IgD-negative memory B cell (primary cell): ENCODE results near the gene UBE2N. TPM values are rescaled to one million over a fixed set of nuclear protein-coding genes. Genes with fewer than 3 reads are reported as not detected.
"Not testable (repeated sequence)": the region's sequence is repeated elsewhere in the genome, so short reads cannot be mapped to it uniquely, and the experiment has no call there.

Source experiments
- H3K27ac Mint-ChIP-seq, 3 donors: one replicate each; pipeline ENCODE4 v1.8.0; 2020 to 2022; ENCODE audit warnings: mild to moderate bottlenecking in 3 of 3, mixed read lengths in 3 of 3, moderate library complexity in 1 of 3
- H3K27me3 Mint-ChIP-seq: one replicate; pipeline ENCODE4 v1.8.0; 2021; ENCODE audit warnings: mixed read lengths
- H3K36me3 Mint-ChIP-seq: one replicate; pipeline ENCODE4 v1.8.0; 2020; ENCODE audit warnings: mild to moderate bottlenecking, mixed read lengths
- H3K4me1 Mint-ChIP-seq, 3 donors: one replicate each; pipeline ENCODE4 v1.8.0; 2020 to 2022; ENCODE audit warnings: mixed read lengths in 3 of 3, mild to moderate bottlenecking in 1 of 3
- H3K4me3 Mint-ChIP-seq, 4 donors: one replicate each; pipeline ENCODE4 v1.8.0; 2020 to 2022; ENCODE audit warnings: mild to moderate bottlenecking in 4 of 4, mixed read lengths in 4 of 4, moderate library complexity in 3 of 4
- H3K9me3 Mint-ChIP-seq, 3 donors: one replicate each; pipeline ENCODE4 v1.8.0; 2020 to 2021; ENCODE audit warnings: mixed read lengths in 3 of 3, mild to moderate bottlenecking in 1 of 3
- polyA plus RNA-seq: library from polyadenylated mRNA; unstranded; fragments of 300-500 nt; fragmentation: Illumina TruSeq; gene quantifications from one replicate; pipeline ENCODE4 v1.2.3, GENCODE V29; 2021

UBE2N gene
- polyA plus RNA-seq, 1 donor from 2014 or later: 245 TPM

DNA sequence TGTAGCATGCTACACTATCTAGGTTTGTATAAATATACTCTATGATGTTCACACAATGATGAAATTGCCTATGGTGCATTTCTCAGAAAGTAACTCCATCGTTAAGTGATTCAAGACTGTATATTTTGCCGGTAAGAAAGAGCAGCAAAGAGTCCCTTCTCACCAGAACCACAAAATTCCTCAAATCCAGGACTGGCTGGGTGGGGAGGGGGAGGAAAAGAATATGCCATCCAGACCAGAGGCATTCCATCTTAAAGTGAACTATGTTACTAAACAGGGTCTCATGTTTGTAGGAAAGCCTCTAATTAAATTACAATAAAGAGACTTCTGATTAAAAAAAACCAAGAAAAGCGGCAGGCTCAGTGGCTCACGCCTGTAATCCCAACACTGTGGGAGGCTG lies 11.5 kb downstream of the UBE2N start:
- peaks cover 53 to 64% (median 63%) of the 10 kb centered on the region in 3 donors for H3K4me1 Mint-ChIP-seq
- peak overlapping the region in 3 of 4 donors; percentile 0 to 67 (median 33) for H3K4me3 Mint-ChIP-seq
- peak overlapping the region in 2 of 3 donors; percentile 31 to 89 for H3K27ac Mint-ChIP-seq
- peaks cover 2% of the 10 kb centered on the region for H3K36me3 Mint-ChIP-seq
- H3K9me3 Mint-ChIP-seq: no peaks in the 10 kb centered on the region
- H3K27me3 Mint-ChIP-seq: no peaks in the 10 kb centered on the region

DNA sequence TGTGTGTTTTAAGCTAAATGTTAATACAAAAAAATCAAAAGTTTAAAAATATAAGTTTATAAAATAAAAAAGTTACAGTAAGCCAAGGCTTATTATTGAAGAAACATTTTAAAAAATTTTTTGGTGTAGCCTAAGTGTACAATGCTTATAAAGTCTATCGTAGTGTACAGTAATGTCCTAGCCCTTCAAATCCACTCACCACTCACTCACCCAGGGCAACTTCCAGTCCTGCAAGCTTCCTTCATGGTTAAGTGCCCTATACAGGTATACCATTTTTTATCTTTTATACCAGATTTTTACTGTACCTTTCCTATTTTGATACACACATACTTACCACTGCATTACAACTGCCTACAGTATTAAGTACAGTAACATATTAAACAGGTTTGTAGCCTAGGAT lies 11.9 kb downstream of the UBE2N start:
- Mint-ChIP-seq H3K36me3 (peaks cover 2% of the 10 kb centered on the region), H3K9me3 (no peaks in the 10 kb centered on the region), H3K27ac (peak overlapping the region in 2 of 3 donors; percentile 31 to 93), H3K4me1 (peaks cover 55 to 68% (median 65%) of the 10 kb centered on the region in 3 donors), H3K27me3 (no peaks in the 10 kb centered on the region), H3K4me3 (peak overlapping the region in 3 of 4 donors; percentile 0 to 67 (median 33))

- H3K4me3 Mint-ChIP-seq: peak overlapping the region in 1 of 4 donors; percentile 86
Observed at GRCh38 chr12:93429448-93429847, 12.3 kb downstream of the UBE2N start.

GRCh38 chr12:93427779-93428564 lies 13.8 kb downstream of the UBE2N start:
- H3K4me1 Mint-ChIP-seq: peaks cover 61 to 72% (median 70%) of the 10 kb centered on the region in 3 donors
- H3K36me3 Mint-ChIP-seq: peaks cover 2% of the 10 kb centered on the region
- H3K9me3 Mint-ChIP-seq: no peaks in the 10 kb centered on the region
- peak overlapping the region; percentile 40 to 93 (median 72) for H3K4me3 Mint-ChIP-seq
- no peaks in the 10 kb centered on the region for H3K27me3 Mint-ChIP-seq
- peak overlapping the region; percentile 92 to 96 (median 93) for H3K27ac Mint-ChIP-seq

More at GRCh38 chr12:93429448-93429847, 12.3 kb downstream of the UBE2N start:
- H3K4me1 Mint-ChIP-seq: peaks cover 57 to 71% (median 66%) of the 10 kb centered on the region in 3 donors
- H3K36me3 Mint-ChIP-seq: peaks cover 2% of the 10 kb centered on the region
- H3K9me3 Mint-ChIP-seq: no peaks in the 10 kb centered on the region
- no peaks in the 10 kb centered on the region for H3K27me3 Mint-ChIP-seq
- peak overlapping the region; percentile 73 to 93 (median 92) for H3K27ac Mint-ChIP-seq

GRCh38 chr12:93426412-93426805 lies 15.3 kb downstream of the UBE2N start:
- Mint-ChIP-seq H3K27me3 (no peaks in the 10 kb centered on the region), H3K36me3 (peaks cover 2% of the 10 kb centered on the region), H3K9me3 (no peaks in the 10 kb centered on the region), H3K4me3 (peak overlapping the region; percentile 81 to 93 (median 86)), H3K4me1 (peaks cover 65 to 76% (median 75%) of the 10 kb centered on the region in 3 donors), H3K27ac (peak overlapping the region; percentile 92 to 96 (median 93))

- Mint-ChIP-seq H3K4me1 (peaks cover 65 to 76% (median 74%) of the 10 kb centered on the region in 3 donors), H3K9me3 (no peaks in the 10 kb centered on the region), H3K27ac (peak overlapping the region; percentile 92 to 96 (median 93)), H3K27me3 (no peaks in the 10 kb centered on the region), H3K4me3 (peak overlapping the region; percentile 81 to 93 (median 86)), H3K36me3 (peaks cover 2% of the 10 kb centered on the region)
Observed at GRCh38 chr12:93425736-93426411, 15.9 kb downstream of the UBE2N start.

DNA sequence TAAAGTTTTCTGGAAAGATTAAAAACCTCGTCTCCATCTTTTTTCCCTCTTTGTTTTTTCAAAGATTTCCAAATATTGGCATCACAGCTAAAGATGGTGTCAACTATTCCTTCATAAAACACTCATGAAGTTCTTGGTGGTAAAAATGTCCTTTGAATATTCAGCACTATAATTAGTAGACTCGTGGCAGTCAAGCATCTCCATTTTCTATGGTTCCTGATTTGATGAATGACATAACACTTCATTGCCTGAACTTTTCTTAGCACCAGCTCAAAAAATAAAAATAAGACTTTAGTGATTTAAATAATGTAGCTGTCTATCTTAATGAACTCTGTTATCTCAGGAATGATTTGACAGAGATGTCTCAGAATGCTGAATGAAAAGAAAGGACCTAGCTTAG lies 19.7 kb downstream of the UBE2N start:
- Mint-ChIP-seq H3K27ac (peak overlapping the region; percentile 25 to 84 (median 76)), H3K36me3 (no peaks in the 10 kb centered on the region), H3K4me3 (peak overlapping the region in 3 of 4 donors; percentile 41 to 86 (median 45)), H3K27me3 (no peaks in the 10 kb centered on the region), H3K4me1 (peaks cover 73 to 78% (median 77%) of the 10 kb centered on the region in 3 donors), H3K9me3 (no peaks in the 10 kb centered on the region)

GRCh38 chr12:93419388-93420034 lies 22.2 kb downstream of the UBE2N start:
- Mint-ChIP-seq H3K9me3 (no peaks in the 10 kb centered on the region), H3K4me1 (peaks cover 74 to 75% (median 75%) of the 10 kb centered on the region in 3 donors), H3K27ac (peak overlapping the region; percentile 15 to 80 (median 25)), H3K27me3 (no peaks in the 10 kb centered on the region), H3K36me3 (peaks cover under 1% of the 10 kb centered on the region), H3K4me3 (peak overlapping the region in 3 of 4 donors; percentile 10 to 83 (median 70))

DNA sequence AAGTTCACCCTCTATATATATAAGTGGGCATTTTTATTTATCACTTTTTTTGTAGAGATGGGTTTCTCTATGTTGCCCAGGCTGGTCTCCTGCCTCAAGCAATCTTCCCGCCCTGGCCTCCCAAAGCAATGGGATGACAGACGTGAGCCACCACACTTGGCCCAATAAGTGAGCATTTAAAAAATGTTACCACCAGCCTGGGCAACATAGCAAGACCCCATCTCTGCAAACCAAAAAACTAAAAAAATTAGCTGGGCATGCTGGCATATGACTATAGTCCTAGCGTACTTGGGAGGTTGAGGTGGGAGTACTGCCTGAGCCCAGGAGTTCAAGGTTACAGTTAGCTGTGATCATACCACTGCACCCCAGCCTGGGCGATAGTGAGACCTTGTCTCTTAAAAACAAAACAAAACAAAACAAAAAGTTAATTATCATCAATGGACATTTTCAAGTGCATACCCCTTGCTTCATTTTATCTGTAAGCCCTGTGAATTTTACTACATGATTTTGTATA lies 23.7 kb downstream of the UBE2N start:
- Mint-ChIP-seq H3K27me3 (no peaks in the 10 kb centered on the region), H3K27ac (no peak overlapping the region), H3K36me3 (peaks cover 3% of the 10 kb centered on the region), H3K9me3 (no peaks in the 10 kb centered on the region), H3K4me3 (peak overlapping the region in 1 of 4 donors; percentile 53), H3K4me1 (peaks cover 71 to 72% (median 71%) of the 10 kb centered on the region in 3 donors)

DNA sequence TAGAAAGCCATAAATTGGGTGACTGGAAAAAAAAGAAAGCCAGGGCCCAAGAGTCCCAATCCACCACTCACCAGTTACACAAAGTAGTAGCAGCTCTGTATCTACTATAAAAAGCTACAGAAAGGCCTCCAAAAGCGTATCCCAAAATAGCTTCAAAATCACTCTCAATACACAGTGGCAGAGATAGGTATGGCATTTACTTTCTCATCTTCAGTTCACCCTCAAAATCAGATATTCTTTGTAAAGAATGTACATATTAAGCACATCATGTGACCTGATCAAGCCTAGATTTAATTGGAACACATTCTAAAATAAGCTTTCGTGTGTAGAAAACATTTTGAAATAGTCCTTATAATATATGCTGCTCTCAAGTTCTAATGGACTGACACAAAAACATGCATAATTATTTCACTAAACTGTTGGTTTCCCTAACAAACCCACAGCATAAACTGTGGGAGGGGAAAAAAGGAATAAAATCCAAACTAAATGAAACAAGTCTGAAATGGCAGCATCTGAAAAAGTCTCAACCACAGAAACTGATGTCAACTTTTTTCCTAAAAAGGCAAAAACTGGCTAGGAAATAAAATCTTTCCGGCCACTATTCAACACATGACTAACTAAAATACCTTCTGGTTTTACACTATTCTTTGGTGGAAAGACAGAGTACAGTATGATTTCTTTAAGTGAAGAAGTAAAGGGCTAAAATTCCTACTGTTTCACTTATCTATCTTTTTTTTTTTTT lies 25.9 kb downstream of the UBE2N start:
- peak overlapping the region; percentile 27 to 65 (median 59) for H3K27ac Mint-ChIP-seq
- peak overlapping the region; percentile 38 to 76 (median 54) for H3K4me3 Mint-ChIP-seq
- H3K9me3 Mint-ChIP-seq: no peaks in the 10 kb centered on the region
- H3K36me3 Mint-ChIP-seq: peaks cover 3% of the 10 kb centered on the region
- H3K4me1 Mint-ChIP-seq: peaks cover 62 to 71% (median 66%) of the 10 kb centered on the region in 3 donors
- H3K27me3 Mint-ChIP-seq: no peaks in the 10 kb centered on the region

GRCh38 chr12:93413064-93413463 lies 28.7 kb downstream of the UBE2N start:
- H3K27ac Mint-ChIP-seq: peak overlapping the region in 2 of 3 donors; percentile 14 to 16
- peak overlapping the region in 2 of 4 donors; percentile 44 to 86 for H3K4me3 Mint-ChIP-seq
- H3K4me1 Mint-ChIP-seq: peaks cover 45 to 57% (median 50%) of the 10 kb centered on the region in 3 donors
- peaks cover 6% of the 10 kb centered on the region for H3K36me3 Mint-ChIP-seq
- no peaks in the 10 kb centered on the region for H3K9me3 Mint-ChIP-seq
- no peaks in the 10 kb centered on the region for H3K27me3 Mint-ChIP-seq

DNA sequence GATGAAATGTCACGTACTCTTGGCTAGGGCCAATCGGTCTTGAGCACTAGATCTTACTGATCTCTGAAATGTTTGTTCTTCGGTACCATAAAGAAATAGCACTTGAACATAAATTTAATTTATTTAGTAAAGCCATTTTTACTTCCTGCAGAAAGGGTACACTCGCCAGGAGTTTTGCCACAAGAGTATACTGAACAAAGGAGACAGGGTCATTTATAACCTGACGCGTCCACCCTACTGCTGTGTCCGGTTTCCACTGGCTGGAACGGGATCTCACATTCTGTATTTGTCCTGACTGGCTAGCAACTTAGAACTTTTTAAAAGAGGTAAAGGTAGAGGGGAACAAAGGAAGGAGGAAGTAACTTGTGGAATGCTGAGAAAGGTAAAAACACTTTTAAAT lies 29.4 kb downstream of the UBE2N start:
- not testable (repeated sequence) for H3K36me3 Mint-ChIP-seq, H3K9me3 Mint-ChIP-seq, H3K27me3 Mint-ChIP-seq
- peaks cover 41 to 57% (median 49%) of the 10 kb centered on the region in 3 donors for H3K4me1 Mint-ChIP-seq
- H3K27ac Mint-ChIP-seq: peak overlapping the region in 2 of 3 donors; percentile 14 to 16
- peak overlapping the region in 2 of 4 donors; percentile 41 to 75 for H3K4me3 Mint-ChIP-seq

- not testable (repeated sequence) for H3K4me3 Mint-ChIP-seq, H3K36me3 Mint-ChIP-seq, H3K27me3 Mint-ChIP-seq, H3K9me3 Mint-ChIP-seq
- Mint-ChIP-seq H3K4me1 (peaks cover 31 to 54% (median 40%) of the 10 kb centered on the region in 3 donors), H3K27ac (peak overlapping the region; percentile 42 to 92 (median 80))
Observed at GRCh38 chr12:93411060-93411459, 30.7 kb downstream of the UBE2N start.
